ENCODE measurements around the gene MALRD1. TPM values are rescaled to one million over a fixed set of nuclear protein-coding genes. Genes with fewer than 3 reads are reported as not detected.
"Not testable (repeated sequence)": the region's sequence is repeated elsewhere in the genome, so short reads cannot be mapped to it uniquely, and the experiment has no call there.

MALRD1 gene
- total and polyA plus RNA-seq, 4 donors: 1.2 to 2.6 (median 2.0) TPM

DNA sequence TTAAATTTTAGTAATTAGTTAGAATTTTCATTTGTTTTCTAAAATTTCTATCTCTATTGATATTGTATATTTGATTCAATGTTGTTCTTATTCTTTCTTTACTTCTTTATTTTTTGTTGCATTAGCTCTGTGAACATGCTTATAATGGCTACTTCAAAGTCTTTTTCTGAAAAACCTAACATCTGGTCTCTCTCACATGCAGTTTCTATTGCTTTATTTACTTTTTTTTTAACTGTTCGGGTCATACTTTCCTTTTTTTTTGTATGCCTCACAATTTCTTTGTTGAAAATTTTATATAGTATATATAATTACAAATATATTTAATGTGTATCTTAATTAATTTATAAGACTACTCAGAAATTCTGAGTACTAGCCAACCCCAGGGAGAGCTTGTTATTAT is 715.5 kb downstream of the MALRD1 start:
- Histone ChIP-seq H3K36me3 (ENCODE audit: control insufficient read depth in 1 of 2, insufficient read depth in 2 of 2, low read length in 1 of 2) (no peaks in the 10 kb centered on the region), H3K9me3 (ENCODE audit: control insufficient read depth, low read length) (no peaks in the 10 kb centered on the region), H3K27ac (ENCODE audit: low read depth in 1 of 2, low read length in 2 of 2) (no peak overlapping the region), H3K4me1 (ENCODE audit: control insufficient read depth in 1 of 2, insufficient read depth in 2 of 2, low read length in 2 of 2) (no peaks in the 10 kb centered on the region), H3K4me3 (ENCODE audit: low read length in 2 of 2) (no peak overlapping the region), H3K27me3 (ENCODE audit: control insufficient read depth in 1 of 2, insufficient read depth in 2 of 2, low read length in 1 of 2) (no peaks in the 10 kb centered on the region)
- intact Hi-C loops (cut with DNase I): no loop called here
- ATAC-seq (ENCODE audit: low FRiP score) (no peak), DNase-seq (no peak)
- WGBS, 2 donors: 88 to 89% methylated on average over 1 of the region's 1 CpG

DNA sequence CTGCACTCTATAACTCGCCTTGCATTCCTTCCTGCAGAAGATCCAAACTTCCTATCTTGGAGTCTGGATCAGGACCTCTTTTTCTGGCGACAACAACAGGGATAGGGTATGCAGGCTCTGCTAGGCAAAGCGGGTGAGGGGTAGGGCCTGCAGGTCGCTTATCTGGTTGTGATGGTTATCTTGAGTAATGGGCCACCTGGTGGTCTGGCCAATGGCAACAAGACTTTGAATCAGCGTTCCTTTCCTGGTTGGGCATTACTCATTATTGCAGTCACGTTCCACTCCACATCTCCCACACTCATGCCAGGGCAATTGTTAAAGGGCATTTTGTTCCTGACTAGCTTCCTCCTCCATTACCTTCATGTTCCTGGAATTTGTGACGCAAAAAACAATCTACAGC is 719.3 kb downstream of the MALRD1 start:
- WGBS, 2 donors: 47 to 56% methylated on average over 7 of the region's 7 CpGs
- H3K9me3 ChIP-seq (ENCODE audit: control insufficient read depth, low read length): no peaks in the 10 kb centered on the region
- intact Hi-C loops (cut with DNase I): no loop called here
- no peaks in the 10 kb centered on the region for H3K27me3 ChIP-seq (ENCODE audit: control insufficient read depth in 1 of 2, insufficient read depth in 2 of 2, low read length in 1 of 2)
- DNase-seq: no peak
- no peak overlapping the region for H3K4me3 ChIP-seq (ENCODE audit: low read length in 2 of 2)
- no peak for ATAC-seq (ENCODE audit: low FRiP score)
- no peaks in the 10 kb centered on the region for H3K36me3 ChIP-seq (ENCODE audit: control insufficient read depth in 1 of 2, insufficient read depth in 2 of 2, low read length in 1 of 2)
- H3K27ac ChIP-seq (ENCODE audit: low read depth in 1 of 2, low read length in 2 of 2): no peak overlapping the region
- no peaks in the 10 kb centered on the region for H3K4me1 ChIP-seq (ENCODE audit: control insufficient read depth in 1 of 2, insufficient read depth in 2 of 2, low read length in 2 of 2)

DNA sequence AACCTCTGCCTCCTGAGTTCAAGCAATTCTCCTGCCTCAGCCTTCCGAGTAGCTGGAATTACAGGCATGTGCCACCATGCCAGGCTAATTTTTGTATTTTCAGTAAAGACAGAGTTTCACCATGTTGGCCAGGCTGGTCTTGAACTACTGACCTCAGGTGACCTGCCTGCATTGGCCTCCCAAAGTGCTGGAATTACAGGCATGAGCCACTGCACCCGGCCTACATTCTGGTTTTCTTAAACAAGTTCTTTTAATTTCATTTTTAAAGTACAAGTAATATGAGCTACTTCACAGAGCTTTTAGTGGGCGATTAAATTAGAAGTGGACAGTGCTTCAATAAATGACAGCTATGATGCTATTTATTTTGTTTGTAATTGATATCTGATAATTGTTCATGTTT is 721.2 kb downstream of the MALRD1 start:
- H3K27ac ChIP-seq (ENCODE audit: low read depth in 1 of 2, low read length in 2 of 2); ATAC-seq (ENCODE audit: low FRiP score); H3K4me3 ChIP-seq (ENCODE audit: low read length in 2 of 2); H3K9me3 ChIP-seq (ENCODE audit: control insufficient read depth, low read length); H3K36me3 ChIP-seq (ENCODE audit: control insufficient read depth in 1 of 2, insufficient read depth in 2 of 2, low read length in 1 of 2); H3K27me3 ChIP-seq (ENCODE audit: control insufficient read depth in 1 of 2, insufficient read depth in 2 of 2, low read length in 1 of 2); H3K4me1 ChIP-seq (ENCODE audit: control insufficient read depth in 1 of 2, insufficient read depth in 2 of 2, low read length in 2 of 2); intact Hi-C loops (cut with DNase I); DNase-seq: not testable (repeated sequence)
- 42 to 44% methylated on average over 3 of the region's 3 CpGs for WGBS, 2 donors

DNA sequence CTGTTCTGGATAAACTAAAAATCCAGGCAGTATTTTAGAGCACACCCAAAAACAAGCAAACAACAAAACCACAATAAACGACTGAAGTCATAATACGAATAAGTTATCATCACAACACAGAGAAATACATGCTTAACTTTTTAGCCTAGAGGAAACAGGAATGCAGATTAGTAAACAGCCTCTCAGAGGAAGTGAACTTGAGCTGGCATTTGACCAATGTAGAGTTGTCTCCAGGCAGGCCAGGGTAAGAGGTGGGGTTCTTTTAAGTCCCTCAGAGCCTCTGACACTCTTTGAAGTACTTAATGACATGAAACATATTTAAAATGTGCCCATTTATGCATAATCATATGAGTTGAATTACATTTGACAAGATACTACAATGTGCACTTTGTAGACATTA is 724.4 kb downstream of the MALRD1 start:
- 90 to 93% methylated on average over 2 of the region's 2 CpGs for WGBS, 2 donors
- Histone ChIP-seq H3K27ac (ENCODE audit: low read depth in 1 of 2, low read length in 2 of 2) (no peak overlapping the region), H3K27me3 (ENCODE audit: control insufficient read depth in 1 of 2, insufficient read depth in 2 of 2, low read length in 1 of 2) (no peaks in the 10 kb centered on the region), H3K36me3 (ENCODE audit: control insufficient read depth in 1 of 2, insufficient read depth in 2 of 2, low read length in 1 of 2) (no peaks in the 10 kb centered on the region), H3K9me3 (ENCODE audit: control insufficient read depth, low read length) (peaks cover 1% of the 10 kb centered on the region), H3K4me3 (ENCODE audit: low read length in 2 of 2) (no peak overlapping the region), H3K4me1 (ENCODE audit: control insufficient read depth in 1 of 2, insufficient read depth in 2 of 2, low read length in 2 of 2) (no peaks in the 10 kb centered on the region)
- intact Hi-C loops (cut with DNase I): no loop called here
- ATAC-seq (ENCODE audit: low FRiP score): no peak
- no peak for DNase-seq

DNA sequence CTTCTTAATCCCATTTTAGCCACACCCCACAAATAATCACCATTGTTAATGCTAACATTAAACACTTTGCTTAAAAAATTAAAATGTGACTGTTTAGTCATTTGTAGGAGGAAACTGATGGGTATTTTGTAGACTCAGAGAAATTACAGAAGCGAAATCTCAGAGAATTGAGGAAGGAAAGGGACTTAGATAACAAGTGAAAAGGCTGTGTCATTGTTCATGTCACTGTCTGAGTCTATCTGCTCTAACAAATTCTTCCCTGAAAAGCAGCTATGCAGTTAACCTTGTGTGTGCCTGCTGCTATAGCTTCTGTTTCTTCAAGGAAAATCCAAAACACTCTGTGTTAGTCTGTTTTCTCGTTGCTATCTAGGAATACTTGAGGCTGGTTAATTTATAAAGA is 726.7 kb downstream of the MALRD1 start:
- no peaks in the 10 kb centered on the region for H3K36me3 ChIP-seq (ENCODE audit: control insufficient read depth in 1 of 2, insufficient read depth in 2 of 2, low read length in 1 of 2)
- 85 to 89% methylated on average over 2 of the region's 2 CpGs for WGBS, 2 donors
- no peak for DNase-seq
- no peak overlapping the region for H3K27ac ChIP-seq (ENCODE audit: low read depth in 1 of 2, low read length in 2 of 2)
- H3K27me3 ChIP-seq (ENCODE audit: control insufficient read depth in 1 of 2, insufficient read depth in 2 of 2, low read length in 1 of 2): no peaks in the 10 kb centered on the region
- H3K4me1 ChIP-seq (ENCODE audit: control insufficient read depth in 1 of 2, insufficient read depth in 2 of 2, low read length in 2 of 2): no peaks in the 10 kb centered on the region
- no peak for ATAC-seq (ENCODE audit: low FRiP score)
- intact Hi-C loops (cut with DNase I): no loop called here
- peaks cover 1% of the 10 kb centered on the region for H3K9me3 ChIP-seq (ENCODE audit: control insufficient read depth, low read length)
- no peak overlapping the region for H3K4me3 ChIP-seq (ENCODE audit: low read length in 2 of 2)

DNA sequence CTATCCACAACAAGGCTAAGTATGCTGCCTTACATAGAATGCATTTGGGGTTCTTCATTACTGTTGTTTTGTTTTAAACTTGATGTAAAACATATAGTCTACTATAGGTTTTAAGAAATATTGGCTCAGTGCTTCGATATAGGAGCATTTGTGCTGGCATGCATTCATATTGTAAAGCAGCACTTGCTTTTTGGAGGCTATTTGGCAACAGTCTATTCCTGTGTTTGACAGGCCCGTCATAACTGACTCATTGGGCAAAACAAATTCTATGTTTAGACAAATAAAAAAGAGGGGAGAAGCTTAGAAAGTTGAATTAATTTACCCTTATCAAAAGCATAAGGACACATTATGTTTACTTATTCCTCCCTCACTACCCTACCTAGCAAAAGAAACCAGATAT is 729.2 kb downstream of the MALRD1 start:
- Histone ChIP-seq H3K36me3 (ENCODE audit: control insufficient read depth in 1 of 2, insufficient read depth in 2 of 2, low read length in 1 of 2) (no peaks in the 10 kb centered on the region), H3K4me3 (ENCODE audit: low read length in 2 of 2) (no peak overlapping the region), H3K27ac (ENCODE audit: low read depth in 1 of 2, low read length in 2 of 2) (no peak overlapping the region), H3K4me1 (ENCODE audit: control insufficient read depth in 1 of 2, insufficient read depth in 2 of 2, low read length in 2 of 2) (no peaks in the 10 kb centered on the region), H3K27me3 (ENCODE audit: control insufficient read depth in 1 of 2, insufficient read depth in 2 of 2, low read length in 1 of 2) (no peaks in the 10 kb centered on the region), H3K9me3 (ENCODE audit: control insufficient read depth, low read length) (peaks cover 1% of the 10 kb centered on the region)
- WGBS, 2 donors: 24 to 42% methylated on average over 2 of the region's 2 CpGs
- DNase-seq: no peak
- intact Hi-C loops (cut with DNase I): no loop called here
- ATAC-seq (ENCODE audit: low FRiP score): no peak

DNA sequence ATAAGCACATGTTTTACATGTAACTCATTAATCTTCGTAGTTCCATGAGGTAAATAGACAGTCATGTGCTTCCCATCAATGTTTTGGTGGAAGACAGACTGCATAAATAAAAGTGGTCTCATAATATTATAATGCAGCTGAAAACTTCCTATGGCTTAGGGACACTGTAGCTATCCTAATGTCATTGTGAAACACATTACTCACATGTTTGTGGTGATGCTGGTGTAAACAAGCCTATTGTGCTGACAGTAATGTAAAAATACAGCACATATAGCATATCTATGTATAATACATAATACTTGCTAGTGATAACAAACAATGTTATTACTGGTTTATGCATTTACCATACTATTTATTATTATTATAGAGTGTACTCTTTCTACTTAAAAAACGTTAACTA is 730.4 kb downstream of the MALRD1 start:
- no peak overlapping the region for H3K27ac ChIP-seq (ENCODE audit: low read depth in 1 of 2, low read length in 2 of 2)
- no peaks in the 10 kb centered on the region for H3K4me1 ChIP-seq (ENCODE audit: control insufficient read depth in 1 of 2, insufficient read depth in 2 of 2, low read length in 2 of 2)
- H3K9me3 ChIP-seq (ENCODE audit: control insufficient read depth, low read length): no peaks in the 10 kb centered on the region
- no peaks in the 10 kb centered on the region for H3K36me3 ChIP-seq (ENCODE audit: control insufficient read depth in 1 of 2, insufficient read depth in 2 of 2, low read length in 1 of 2)
- H3K4me3 ChIP-seq (ENCODE audit: low read length in 2 of 2): no peak overlapping the region
- intact Hi-C loops (cut with DNase I): no loop called here
- ATAC-seq (ENCODE audit: low FRiP score): no peak
- no peaks in the 10 kb centered on the region for H3K27me3 ChIP-seq (ENCODE audit: control insufficient read depth in 1 of 2, insufficient read depth in 2 of 2, low read length in 1 of 2)
- 83 to 89% methylated on average over 2 of the region's 2 CpGs for WGBS, 2 donors
- DNase-seq: no peak

DNA sequence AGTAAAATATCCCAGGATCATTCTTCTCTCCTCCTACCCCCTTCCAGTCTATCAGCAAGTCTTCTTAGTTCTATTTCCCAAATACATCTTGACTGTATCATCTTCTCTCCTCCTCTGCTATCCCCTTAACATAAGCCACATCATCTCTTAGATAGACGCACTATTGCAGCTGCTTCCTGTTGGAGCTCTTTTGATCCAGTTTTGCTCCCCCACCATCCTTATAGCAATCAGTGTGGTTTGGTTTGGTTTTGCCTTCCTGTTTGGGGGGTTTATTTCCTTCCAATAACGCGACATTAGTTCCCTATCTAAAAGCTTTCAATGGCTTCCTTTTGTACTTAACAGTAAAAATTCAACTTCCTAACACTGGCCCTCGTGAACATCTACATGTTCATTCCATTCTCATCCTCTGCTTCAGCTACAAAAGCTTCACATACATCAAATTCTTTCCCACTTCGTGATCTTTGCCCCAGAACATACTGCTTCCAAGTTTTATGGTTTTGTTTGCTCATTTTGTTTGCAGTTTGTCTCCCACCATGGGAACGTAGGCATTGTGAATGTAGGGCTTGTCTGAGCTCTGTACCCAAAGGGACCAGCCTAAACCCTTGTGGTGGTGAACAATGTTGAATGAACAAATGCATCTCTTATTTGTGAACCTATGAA is 734.0 kb downstream of the MALRD1 start:
- no peak overlapping the region for H3K4me3 ChIP-seq (ENCODE audit: low read length in 2 of 2)
- DNase-seq (no peak), ATAC-seq (ENCODE audit: low FRiP score) (no peak)
- intact Hi-C loops (cut with DNase I): loop anchor here (10.0 kb wide), 1 partner anchor 368 kb away; no protein-coding TSS in a partner anchor
- H3K4me1 ChIP-seq (ENCODE audit: control insufficient read depth in 1 of 2, insufficient read depth in 2 of 2, low read length in 2 of 2): no peaks in the 10 kb centered on the region
- H3K36me3 ChIP-seq (ENCODE audit: control insufficient read depth in 1 of 2, insufficient read depth in 2 of 2, low read length in 1 of 2): no peaks in the 10 kb centered on the region
- H3K9me3 ChIP-seq (ENCODE audit: control insufficient read depth, low read length): no peaks in the 10 kb centered on the region
- 84 to 85% methylated on average over 6 of the region's 6 CpGs for WGBS, 2 donors
- no peak overlapping the region for H3K27ac ChIP-seq (ENCODE audit: low read depth in 1 of 2, low read length in 2 of 2)
- H3K27me3 ChIP-seq (ENCODE audit: control insufficient read depth in 1 of 2, insufficient read depth in 2 of 2, low read length in 1 of 2): no peaks in the 10 kb centered on the region

DNA sequence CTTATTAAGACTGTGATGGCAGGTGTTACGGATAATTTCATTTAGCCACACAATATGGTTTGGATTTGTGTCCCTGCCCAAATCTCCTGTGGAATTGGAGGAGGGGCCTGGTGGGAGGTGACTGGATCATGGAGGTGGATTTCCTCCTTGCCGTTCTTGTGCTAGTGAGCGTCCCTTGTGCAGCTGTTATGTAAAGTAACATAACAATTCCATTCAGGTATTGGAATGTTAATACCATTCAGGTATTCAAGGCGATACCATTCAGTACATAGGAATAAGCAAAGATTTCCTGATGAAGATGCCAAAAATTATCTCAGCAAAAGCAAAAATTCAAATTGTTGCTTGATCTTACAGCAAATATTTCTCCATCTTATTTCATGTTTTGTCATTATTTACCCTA is 735.1 kb downstream of the MALRD1 start:
- Histone ChIP-seq H3K27me3 (ENCODE audit: control insufficient read depth in 1 of 2, insufficient read depth in 2 of 2, low read length in 1 of 2) (no peaks in the 10 kb centered on the region), H3K27ac (ENCODE audit: low read depth in 1 of 2, low read length in 2 of 2) (no peak overlapping the region), H3K4me1 (ENCODE audit: control insufficient read depth in 1 of 2, insufficient read depth in 2 of 2, low read length in 2 of 2) (no peaks in the 10 kb centered on the region), H3K36me3 (ENCODE audit: control insufficient read depth in 1 of 2, insufficient read depth in 2 of 2, low read length in 1 of 2) (no peaks in the 10 kb centered on the region), H3K4me3 (ENCODE audit: low read length in 2 of 2) (no peak overlapping the region), H3K9me3 (ENCODE audit: control insufficient read depth, low read length) (no peaks in the 10 kb centered on the region)
- intact Hi-C loops (cut with DNase I): loop anchor here (10.0 kb wide), 1 partner anchor 369 kb away; no protein-coding TSS in a partner anchor
- no peak for DNase-seq
- WGBS, 2 donors: 96 to 97% methylated on average over 4 of the region's 4 CpGs
- ATAC-seq (ENCODE audit: low FRiP score): no peak
